CD14-positive monocyte (primary cell): ENCODE data around the gene COL4A4. TPM values are rescaled to one million over a fixed set of nuclear protein-coding genes. Genes with fewer than 3 reads are reported as not detected.

ENCODE experiments used
- DNase-seq, 3 donors: peaks; one replicate each; pipeline ENCODE4 v3.0.0-alpha.2; 2011 to 2022
- H2AFZ ChIP-seq: 2 replicates; pipeline ENCODE4 v1.6.0; 2012; ENCODE audit warnings: mild to moderate bottlenecking, low read depth, low read length, inconsistent platforms; ENCODE audit not compliant: insufficient read depth, poor library complexity, severe bottlenecking
- H3K27ac ChIP-seq, 2 donors: 1 replicate in 1 of 2; 2 replicates in 1 of 2; pipeline ENCODE4 v1.5.1; 2012 to 2013; ENCODE audit warnings: low read length in 2 of 2, control low read depth in 1 of 2, inconsistent platforms in 1 of 2, low read depth in 1 of 2, mild to moderate bottlenecking in 1 of 2
- H3K27me3 ChIP-seq, 2 donors: one replicate each; pipeline versions ENCODE4 v1.6.0 to v1.6.1; 2011 to 2013; ENCODE audit warnings: low read length in 2 of 2; ENCODE audit not compliant: control insufficient read depth in 2 of 2, insufficient read depth in 2 of 2
- H3K36me3 ChIP-seq, 2 donors: replicated peaks in 1 of 2; 1 replicate in 1 of 2; 2 replicates in 1 of 2; pipeline versions ENCODE4 v1.5.1 to v1.6.1; 2012 to 2013; ENCODE audit warnings: low read length in 2 of 2, control low read depth in 1 of 2, inconsistent platforms in 1 of 2, mild to moderate bottlenecking in 1 of 2; ENCODE audit not compliant: insufficient read depth in 2 of 2, control insufficient read depth in 1 of 2
- H3K4me1 ChIP-seq, 2 donors: 1 replicate in 1 of 2; 2 replicates in 1 of 2; pipeline versions ENCODE4 v1.5.1 to v1.6.1; 2012 to 2013; ENCODE audit warnings: low read length in 2 of 2, control low read depth in 1 of 2, inconsistent platforms in 1 of 2, mild to moderate bottlenecking in 1 of 2, moderate library complexity in 1 of 2; ENCODE audit not compliant: insufficient read depth in 2 of 2, control insufficient read depth in 1 of 2
- H3K4me2 ChIP-seq: replicated peaks from 2 replicates; pipeline ENCODE3; 2012; ENCODE audit warnings: low read length, moderate library complexity, mild to moderate bottlenecking; ENCODE audit not compliant: poor library complexity, severe bottlenecking; ENCODE audit errors: extremely low read depth
- H3K4me3 ChIP-seq, 3 experiments: fragments of 200-600 bp in 1 of 3; sonication (generic) in 1 of 3; replicated peaks in 1 of 3; 1 replicate in 2 of 3; 2 replicates in 1 of 3; pipeline ENCODE4 v1.5.1; 2011 to 2013; ENCODE audit warnings: low read length in 3 of 3, mild to moderate bottlenecking in 3 of 3, control low read depth in 2 of 3, low read depth in 2 of 3, inconsistent platforms in 1 of 3, moderate library complexity in 1 of 3
- H3K79me2 ChIP-seq: 2 replicates; pipeline ENCODE4 v1.6.0; 2012; ENCODE audit warnings: mild to moderate bottlenecking, control low read depth, inconsistent platforms, low read length, moderate library complexity; ENCODE audit not compliant: insufficient read depth
- H3K9ac ChIP-seq: 2 replicates; pipeline ENCODE4 v1.6.0; 2017; ENCODE audit warnings: low read length, mild to moderate bottlenecking; ENCODE audit not compliant: insufficient read depth, poor library complexity, severe bottlenecking
- H3K9me3 ChIP-seq, 2 donors: replicated peaks in 1 of 2; 1 replicate in 1 of 2; 2 replicates in 1 of 2; pipeline versions ENCODE4 v1.5.1 to v1.6.1; 2012 to 2013; ENCODE audit warnings: low read length in 2 of 2, control low read depth in 1 of 2; ENCODE audit not compliant: control insufficient read depth in 1 of 2, insufficient read depth in 1 of 2
- H4K20me1 ChIP-seq: 2 replicates; pipeline ENCODE4 v1.6.0; 2012; ENCODE audit warnings: mild to moderate bottlenecking, low read length, control low read depth, moderate library complexity; ENCODE audit not compliant: insufficient read depth
- H3K27ac Mint-ChIP-seq, 7 donors: one replicate each; pipeline ENCODE4 v1.8.0; 2020; ENCODE audit warnings: mild to moderate bottlenecking in 7 of 7, mixed read lengths in 7 of 7, moderate library complexity in 6 of 7, inconsistent platforms in 2 of 7
- H3K27me3 Mint-ChIP-seq, 3 donors: one replicate each; pipeline ENCODE4 v1.8.0; 2021 to 2022; ENCODE audit warnings: low read depth in 3 of 3, mild to moderate bottlenecking in 3 of 3, mixed read lengths in 3 of 3, moderate library complexity in 3 of 3, inconsistent platforms in 1 of 3
- H3K36me3 Mint-ChIP-seq, 2 donors: one replicate each; pipeline ENCODE4 v1.8.0; 2020; ENCODE audit warnings: mixed read lengths in 2 of 2, inconsistent platforms in 1 of 2, mild to moderate bottlenecking in 1 of 2
- H3K4me1 Mint-ChIP-seq: one replicate; pipeline ENCODE4 v1.8.0; 2020; ENCODE audit warnings: mild to moderate bottlenecking, mixed read lengths
- H3K4me3 Mint-ChIP-seq, 2 donors: one replicate each; pipeline ENCODE4 v1.8.0; 2020; ENCODE audit warnings: mild to moderate bottlenecking in 2 of 2, mixed read lengths in 2 of 2, moderate library complexity in 1 of 2
- H3K9me3 Mint-ChIP-seq, 7 donors: one replicate each; pipeline ENCODE4 v1.8.0; 2020 to 2022; ENCODE audit warnings: mixed read lengths in 7 of 7, mild to moderate bottlenecking in 6 of 7, moderate library complexity in 6 of 7, inconsistent platforms in 2 of 7
- WGBS: methylation state at CpG from one replicate; pipeline ENCODE4 v1.1.5; 2013; ENCODE audit warnings: missing lambda C conversion rate; ENCODE audit not compliant: insufficient coverage; 5-methylcytosine and 5-hydroxymethylcytosine counted together
- intact Hi-C, 2 donors: fragments of 100-400 bp; cut with micrococcal nuclease; formaldehyde crosslinking; loops; one replicate each; pipeline versions ENCODE4 v1.15.0 to v1.15.1; 2023
- polyA plus RNA-seq, 3 donors: library from polyadenylated mRNA; depleted of rRNA in 1 of 3; unstranded in 2 of 3; stranded (reverse) in 1 of 3; fragments of 300-500 nt in 2 of 3; fragments of >200 nt in 1 of 3; fragmentation: Illumina TruSeq in 2 of 3; gene quantifications; 1 replicate in 2 of 3; 2 replicates in 1 of 3; pipeline ENCODE4 v1.2.3, GENCODE V29; 2012 to 2021
- TF ChIP-seq, protein P1 (sequence below): fragments of 200-600 bp; IDR thresholded peaks from one replicate; pipeline ENCODE4 v1.8.0; 2022; ENCODE audit warnings: antibody characterized with exemption, mild to moderate bottlenecking

The COL4A4 gene
- polyA plus RNA-seq, 3 donors, result 0.03 TPM; not detected in 2

DNA sequence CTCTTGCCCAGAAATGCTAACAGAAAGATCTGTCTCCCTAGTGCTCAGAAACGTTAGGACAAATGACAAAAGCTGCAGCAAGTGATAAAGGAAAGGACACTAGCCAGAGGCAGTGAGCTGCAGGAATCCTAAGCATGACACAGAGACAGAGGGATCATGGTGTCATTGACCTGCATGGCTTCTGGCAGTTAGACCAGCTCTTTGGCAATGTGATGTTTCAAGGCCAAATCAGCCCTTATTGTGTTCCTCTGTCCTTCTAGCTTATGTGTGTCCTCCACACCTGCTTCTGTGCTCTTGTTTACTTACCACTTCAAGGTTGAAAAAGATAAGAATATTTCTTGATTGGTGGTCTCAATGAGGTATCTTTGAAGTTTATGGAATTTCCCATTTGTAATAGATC lies 207.3 kb downstream of the COL4A4 start:
- peaks cover 0 to 4% of the 10 kb centered on the region in 2 donors for H3K9me3 ChIP-seq
- no peak overlapping the region for H2AFZ ChIP-seq
- H3K27me3 ChIP-seq, result no peaks in the 10 kb centered on the region
- Mint-ChIP-seq H3K27ac (no peak overlapping the region), H3K4me1 (peaks cover 3% of the 10 kb centered on the region), H3K9me3 (peaks cover 2 to 23% (median 13%) of the 10 kb centered on the region in 7 donors), H3K36me3 (peaks cover 3 to 10% of the 10 kb centered on the region in 2 donors), H3K27me3 (peaks cover 0 to 2% (median 0%) of the 10 kb centered on the region in 3 donors), H3K4me3 (no peak overlapping the region)
- WGBS, result 100% methylated on average over 1 of the region's 1 CpG
- no peaks in the 10 kb centered on the region for H3K4me1 ChIP-seq
- H3K79me2 ChIP-seq, result no peaks in the 10 kb centered on the region
- no peak overlapping the region for H3K27ac ChIP-seq
- intact Hi-C loops, result no loop called here
- H3K36me3 ChIP-seq, result no peaks in the 10 kb centered on the region
- no peak overlapping the region for H3K9ac ChIP-seq
- H4K20me1 ChIP-seq, result no peaks in the 10 kb centered on the region
- no peak overlapping the region for H3K4me3 ChIP-seq
- DNase-seq, result no peak
- TF ChIP-seq, protein P1, sequence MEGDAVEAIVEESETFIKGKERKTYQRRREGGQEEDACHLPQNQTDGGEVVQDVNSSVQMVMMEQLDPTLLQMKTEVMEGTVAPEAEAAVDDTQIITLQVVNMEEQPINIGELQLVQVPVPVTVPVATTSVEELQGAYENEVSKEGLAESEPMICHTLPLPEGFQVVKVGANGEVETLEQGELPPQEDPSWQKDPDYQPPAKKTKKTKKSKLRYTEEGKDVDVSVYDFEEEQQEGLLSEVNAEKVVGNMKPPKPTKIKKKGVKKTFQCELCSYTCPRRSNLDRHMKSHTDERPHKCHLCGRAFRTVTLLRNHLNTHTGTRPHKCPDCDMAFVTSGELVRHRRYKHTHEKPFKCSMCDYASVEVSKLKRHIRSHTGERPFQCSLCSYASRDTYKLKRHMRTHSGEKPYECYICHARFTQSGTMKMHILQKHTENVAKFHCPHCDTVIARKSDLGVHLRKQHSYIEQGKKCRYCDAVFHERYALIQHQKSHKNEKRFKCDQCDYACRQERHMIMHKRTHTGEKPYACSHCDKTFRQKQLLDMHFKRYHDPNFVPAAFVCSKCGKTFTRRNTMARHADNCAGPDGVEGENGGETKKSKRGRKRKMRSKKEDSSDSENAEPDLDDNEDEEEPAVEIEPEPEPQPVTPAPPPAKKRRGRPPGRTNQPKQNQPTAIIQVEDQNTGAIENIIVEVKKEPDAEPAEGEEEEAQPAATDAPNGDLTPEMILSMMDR, result no peak
- no peak overlapping the region for H3K4me2 ChIP-seq

DNA sequence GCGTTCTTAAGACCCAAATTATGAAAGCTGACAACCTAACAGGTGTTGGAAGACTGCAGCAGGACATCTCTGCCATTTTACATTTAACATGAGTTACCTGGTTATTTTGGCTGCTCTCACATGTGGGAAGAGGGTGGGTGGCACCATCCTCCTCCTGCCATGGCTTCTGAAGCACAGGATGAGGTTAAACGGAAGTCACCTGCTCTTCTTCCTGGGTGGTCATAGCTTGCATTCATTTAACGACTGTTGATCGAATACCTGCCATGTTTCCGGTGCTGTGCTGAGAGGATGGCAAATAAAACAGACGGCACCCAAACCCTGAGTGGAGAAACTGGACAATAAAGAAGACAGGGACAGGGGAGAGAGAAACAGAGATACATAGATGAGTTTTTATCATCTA lies 210.2 kb downstream of the COL4A4 start:
- TF ChIP-seq, protein P1, result no peak
- Histone ChIP-seq H4K20me1 (no peaks in the 10 kb centered on the region), H3K4me2 (no peak overlapping the region), H3K9ac (no peak overlapping the region), H2AFZ (no peak overlapping the region), H3K4me1 (no peaks in the 10 kb centered on the region), H3K4me3 (no peak overlapping the region), H3K9me3 (no peaks in the 10 kb centered on the region), H3K27me3 (no peaks in the 10 kb centered on the region), H3K79me2 (no peaks in the 10 kb centered on the region), H3K36me3 (no peaks in the 10 kb centered on the region), H3K27ac (no peak overlapping the region)
- Mint-ChIP-seq H3K36me3 (peaks cover 3 to 10% of the 10 kb centered on the region in 2 donors), H3K27me3 (peaks cover 0 to 2% (median 0%) of the 10 kb centered on the region in 3 donors), H3K27ac (no peak overlapping the region), H3K9me3 (peaks cover 2 to 13% (median 8%) of the 10 kb centered on the region in 7 donors), H3K4me3 (no peak overlapping the region), H3K4me1 (peaks cover 3% of the 10 kb centered on the region)
- whole genome bisulfite sequencing, result 100% methylated on average over 5 of the region's 6 CpGs
- DNase-seq, result no peak
- intact Hi-C loops, result no loop called here
